GM19438 (cell line): ENCODE data around the gene IFI27L1.

Experiments used
- ATAC-seq: cut with Tn5 transposase; IDR thresholded peaks from one replicate; pipeline ENCODE4 v1.9.1; 2021; ENCODE audit warnings: low read depth; ENCODE audit not compliant: unreplicated experiment

IFI27L1 gene

DNA sequence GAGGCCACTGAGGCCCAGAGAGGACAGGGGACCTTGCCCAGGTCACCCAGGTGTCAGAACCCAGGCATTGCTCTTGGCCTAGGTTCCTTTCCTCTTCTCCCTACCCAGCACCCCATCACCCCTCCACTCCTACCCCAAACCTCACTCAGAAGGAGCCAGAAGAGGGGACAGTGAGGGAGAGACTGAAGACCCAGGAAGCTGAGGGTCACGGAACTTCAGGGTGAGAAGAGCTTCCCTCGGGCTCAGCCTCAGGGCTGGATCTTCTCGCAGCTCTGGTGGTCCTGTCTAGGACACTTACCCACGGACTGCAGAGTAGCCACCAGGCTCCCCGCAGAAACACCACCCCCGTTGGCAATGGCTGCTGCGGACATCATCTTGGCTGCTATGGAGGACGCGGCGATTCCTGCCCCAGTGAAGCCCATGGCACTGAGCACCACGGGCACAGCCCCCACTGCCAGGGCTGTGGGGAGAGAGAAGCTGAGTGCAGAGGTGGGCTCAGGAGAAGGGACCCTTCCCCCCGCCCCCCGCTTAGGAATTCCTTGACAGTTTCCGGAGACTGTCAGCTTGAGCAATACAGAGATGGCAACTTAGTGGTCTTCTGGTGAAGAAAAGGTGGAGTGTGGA, 47.2 kb downstream of the IFI27L1 start:
- ATAC-seq = no peak

DNA sequence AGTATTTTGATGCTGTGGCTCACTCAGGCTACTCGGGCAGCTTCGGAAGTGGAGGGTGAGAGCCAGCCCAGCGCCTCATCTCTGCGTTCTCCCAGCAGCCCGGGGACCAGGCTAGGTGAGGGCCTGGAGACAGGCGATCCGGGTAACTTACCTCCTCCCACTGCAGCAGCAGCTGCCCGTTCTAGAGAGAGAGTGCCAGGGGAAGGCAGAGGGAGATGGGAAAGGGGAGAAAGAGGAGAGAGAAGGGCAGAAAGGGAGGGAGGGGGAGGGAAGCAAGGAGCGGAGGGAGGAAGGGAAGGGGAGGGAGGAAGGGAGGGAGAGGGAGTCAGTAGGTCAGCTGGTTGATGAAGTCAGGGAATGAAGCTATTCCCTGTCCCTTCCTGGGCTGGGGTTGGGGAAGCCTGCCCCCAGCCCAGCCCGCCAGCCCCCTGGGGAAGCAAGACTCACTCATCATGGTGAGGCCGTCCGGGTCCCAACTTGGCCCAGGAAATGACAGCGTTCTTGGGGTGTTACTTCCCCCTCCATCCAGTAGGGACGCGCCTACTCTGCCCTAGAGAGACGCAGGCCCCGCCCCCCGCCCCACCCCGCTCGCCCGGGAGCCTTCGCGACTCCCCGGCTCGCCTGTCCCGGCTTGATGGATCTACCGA, 48.1 kb downstream of the IFI27L1 start, which contains the start of gene IFI27L2:
Gene IFI27L2 (minus strand): TSS at position 494 of the 647 bp plus-strand sequence. CDS start 40 bp downstream, at position 454.
- peak; percentile 93 for ATAC-seq

DNA sequence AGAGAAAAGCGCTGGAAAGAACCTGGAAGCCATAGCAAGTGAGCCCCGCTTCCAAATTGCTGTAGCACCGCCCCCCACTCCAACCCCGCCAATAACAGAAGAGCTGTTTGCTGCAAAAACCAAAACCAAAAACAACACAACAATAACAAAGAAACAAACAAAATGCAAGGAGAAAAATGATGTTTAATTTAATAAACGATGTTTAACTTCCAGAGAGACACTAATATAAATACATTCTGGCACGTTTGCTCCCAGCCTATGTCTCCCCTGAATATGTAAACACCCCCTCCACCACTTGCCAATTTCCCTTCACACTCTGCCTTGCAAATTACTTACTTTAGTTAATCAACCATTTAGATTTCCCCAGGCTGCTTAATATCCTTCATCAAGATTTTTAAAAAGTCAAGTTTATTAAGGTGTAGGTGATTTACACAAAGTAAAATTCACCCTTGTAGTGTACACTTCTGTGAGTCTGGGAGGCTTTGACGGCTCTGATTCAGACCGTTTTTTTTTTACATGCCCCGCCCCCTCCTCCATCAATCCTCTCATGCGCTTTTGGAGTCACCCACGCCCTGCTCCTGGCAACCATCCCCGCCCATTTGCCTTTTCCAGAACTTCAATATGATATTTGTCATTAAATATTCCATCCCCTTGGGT, 48.8 kb downstream of the IFI27L1 start:
- no peak for ATAC-seq

DNA sequence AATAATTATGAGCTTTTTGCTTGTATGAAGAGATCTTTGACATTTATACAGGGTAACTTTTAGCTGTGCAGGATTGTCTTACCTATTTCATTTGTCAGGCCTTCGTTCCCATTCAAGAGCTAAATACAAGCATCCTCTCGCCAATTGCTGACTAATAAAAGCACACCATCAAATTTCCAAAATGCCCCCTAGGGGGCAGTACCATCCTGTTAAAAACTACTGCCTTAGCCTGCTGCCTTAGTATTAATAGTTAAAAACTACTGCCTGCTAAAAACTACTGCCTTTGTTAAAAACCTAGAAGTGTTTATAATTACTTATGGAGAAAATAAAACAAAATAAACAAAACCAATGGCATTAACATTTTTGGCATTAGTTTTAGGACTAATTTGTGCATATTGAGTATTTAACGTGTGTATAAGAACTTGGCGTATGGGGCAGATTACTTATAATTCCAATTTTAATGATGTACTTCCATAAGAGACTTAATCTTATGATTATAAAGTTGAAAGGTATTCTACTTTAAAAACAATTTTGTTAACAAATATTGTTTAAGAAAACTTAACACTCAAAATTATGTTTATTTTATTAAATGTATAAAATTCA, 51.3 kb downstream of the IFI27L1 start:
- ATAC-seq = no peak

DNA sequence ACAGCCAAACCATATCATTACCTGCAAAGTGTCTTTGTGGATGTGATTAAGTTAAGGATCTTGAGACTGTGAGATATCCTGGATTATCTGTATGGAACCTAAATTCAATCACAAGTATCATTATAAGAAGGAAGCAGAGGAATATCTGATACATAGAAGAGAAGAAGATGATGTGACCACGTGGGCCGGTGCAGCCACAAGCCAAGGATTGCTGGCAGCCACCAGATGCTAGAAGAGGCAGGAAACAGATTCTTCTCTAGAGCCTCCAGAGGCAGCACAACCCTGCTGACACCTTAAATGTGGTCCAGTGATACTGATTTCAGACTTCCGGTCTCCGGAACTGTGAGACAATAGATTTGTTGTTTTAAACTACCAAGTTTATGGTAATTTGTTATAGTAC, 54.4 kb downstream of the IFI27L1 start:
- ATAC-seq = no peak

DNA sequence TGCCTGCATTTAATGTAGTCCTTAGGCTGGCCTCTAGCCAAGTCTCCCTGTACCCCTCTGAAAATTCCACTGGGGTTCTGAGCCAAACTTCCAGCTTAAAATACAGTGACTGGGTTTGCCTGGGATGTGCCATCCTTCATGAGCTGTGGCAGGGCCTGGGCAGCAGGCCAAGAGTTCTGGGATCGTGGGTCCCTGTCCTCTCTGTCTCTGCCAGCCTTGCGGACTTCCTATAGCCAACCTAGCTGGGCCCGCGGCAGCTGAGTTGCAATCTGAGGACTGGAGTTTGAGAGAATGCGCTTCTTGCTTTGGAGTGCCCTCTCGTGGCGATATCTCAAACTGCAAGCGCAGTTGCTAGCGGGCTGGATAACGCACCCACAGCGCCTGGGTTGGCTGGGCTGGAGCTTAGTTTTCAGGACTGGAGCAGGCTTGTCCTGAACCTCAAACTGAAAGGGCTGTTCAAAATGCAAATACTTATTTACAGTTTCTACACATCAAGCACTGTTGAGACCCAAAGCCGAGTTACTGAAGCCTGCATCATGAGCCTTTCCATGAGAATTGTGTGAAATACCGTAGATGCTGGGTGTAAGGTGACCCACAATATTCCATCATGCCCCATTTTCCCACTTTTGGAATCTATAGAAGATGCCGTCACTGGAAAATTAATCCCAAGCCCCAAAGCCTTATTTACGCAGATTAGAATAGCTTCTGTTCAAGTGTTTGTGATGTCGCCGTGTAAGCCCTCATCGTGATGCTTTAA, 55.6 kb downstream of the IFI27L1 start:
- peak; percentile 70 for ATAC-seq

DNA sequence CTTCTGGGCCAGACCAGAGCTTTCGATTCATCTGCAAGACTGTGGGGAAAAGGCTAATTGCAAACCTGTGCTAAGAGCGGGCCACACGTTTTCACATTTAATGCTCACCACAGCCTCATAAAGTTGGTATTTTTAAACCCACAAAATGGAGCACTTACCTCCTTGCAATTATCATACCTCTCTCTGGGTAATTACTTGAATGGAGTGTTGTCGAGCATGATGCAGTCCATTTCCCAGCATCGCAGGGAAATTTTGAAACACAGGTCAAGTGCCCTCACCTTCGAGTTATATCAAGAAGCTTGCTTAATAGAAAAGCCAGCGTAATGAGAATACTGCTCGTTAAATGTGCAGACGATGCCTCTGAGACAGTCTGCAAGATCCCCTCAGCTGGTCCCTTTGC, 57.1 kb downstream of the IFI27L1 start:
- ATAC-seq = no peak

DNA sequence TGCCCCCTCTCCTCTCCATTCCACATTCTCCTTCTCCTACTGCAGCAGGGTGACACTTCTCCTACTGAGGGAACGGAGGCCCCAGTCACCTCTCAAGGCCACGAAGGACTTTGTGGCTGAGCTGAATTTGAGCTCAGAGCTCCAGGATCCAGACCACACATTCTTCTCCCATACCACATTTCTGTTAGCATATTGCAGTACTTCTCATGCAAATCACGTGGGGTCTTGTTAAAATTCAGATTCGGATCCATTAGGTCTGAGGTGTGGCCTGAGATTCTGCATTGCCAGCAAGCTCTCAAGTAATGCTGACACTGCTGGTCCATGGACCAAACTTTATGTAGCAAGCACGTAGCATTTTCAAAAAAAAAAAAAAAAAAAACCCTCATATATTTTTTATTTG, 57.9 kb downstream of the IFI27L1 start:
- no peak for ATAC-seq

DNA sequence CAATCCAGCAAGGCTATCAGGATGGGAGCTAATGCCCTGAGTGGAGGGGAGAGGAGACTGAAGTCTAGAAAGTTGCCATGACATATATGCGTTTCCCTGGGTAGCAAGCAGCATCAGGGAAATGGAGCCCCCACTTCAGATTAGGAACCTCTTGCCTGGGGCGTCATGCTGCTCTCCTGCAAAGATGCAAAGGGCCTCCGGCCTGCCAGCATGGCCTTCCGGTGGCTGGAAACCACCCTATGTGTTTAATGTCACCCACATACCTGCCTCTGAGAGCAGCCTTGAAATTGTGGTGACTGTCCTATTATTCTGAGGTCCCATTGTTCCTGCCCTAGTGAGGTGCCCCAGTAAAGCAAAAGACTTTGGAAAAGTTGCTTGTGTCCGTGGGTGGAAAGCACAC, 58.3 kb downstream of the IFI27L1 start:
- no peak for ATAC-seq

DNA sequence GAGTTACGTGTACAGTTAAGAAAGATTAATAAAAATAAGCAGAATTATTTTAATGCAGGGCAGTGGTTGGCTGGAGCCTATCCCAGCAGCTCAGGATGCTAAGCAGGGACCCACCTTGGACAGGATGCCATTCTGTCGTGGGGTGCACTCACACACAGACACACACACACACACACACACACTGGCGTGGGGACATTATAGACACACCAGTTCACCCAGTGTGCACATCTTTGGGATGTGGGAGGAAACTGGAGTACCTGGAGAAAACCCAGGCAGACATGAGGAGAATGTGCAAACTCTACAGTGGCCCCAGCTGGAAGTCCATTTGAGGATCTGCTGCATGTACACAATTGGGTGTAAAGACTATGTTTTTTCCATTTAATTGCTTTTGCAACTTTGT, 61.1 kb downstream of the IFI27L1 start:
- ATAC-seq = no peak

DNA sequence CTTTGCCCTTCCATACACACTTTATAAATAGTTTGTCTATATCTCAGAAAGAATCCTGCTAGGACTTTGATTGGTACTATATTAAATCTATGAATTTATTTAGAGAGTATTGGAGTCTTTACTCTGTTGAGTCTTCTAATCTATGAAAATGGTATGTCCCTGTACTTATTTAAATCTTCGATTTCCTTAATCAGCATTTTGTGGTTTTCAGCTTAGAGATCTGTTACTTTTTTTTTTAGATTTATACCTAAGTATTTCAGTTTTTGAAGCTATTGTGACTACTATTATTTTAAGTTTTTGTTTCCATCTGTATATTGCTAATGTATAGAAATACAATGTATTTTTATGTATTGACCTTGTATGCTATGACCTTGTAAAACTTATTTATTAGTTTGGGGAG, 61.7 kb downstream of the IFI27L1 start:
- no peak for ATAC-seq

DNA sequence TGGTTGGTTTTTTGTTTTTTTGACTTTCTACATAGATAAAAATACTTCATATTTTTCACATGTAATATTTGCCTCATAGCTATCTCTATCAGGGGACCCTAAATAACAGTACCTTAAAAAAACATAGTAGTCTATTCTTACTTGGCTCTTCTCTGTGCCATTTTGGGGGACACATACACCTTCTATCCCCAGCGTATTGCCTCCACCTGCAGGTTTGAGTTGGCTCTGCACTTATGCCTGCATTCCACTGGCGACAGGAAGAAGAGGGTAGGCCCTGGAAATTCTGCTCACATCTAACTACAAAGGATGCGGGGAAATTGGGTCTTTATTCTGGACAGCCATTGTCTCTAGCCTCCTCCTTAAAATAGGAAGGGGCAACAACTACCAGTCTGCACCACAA, 62.1 kb downstream of the IFI27L1 start:
- no peak for ATAC-seq

DNA sequence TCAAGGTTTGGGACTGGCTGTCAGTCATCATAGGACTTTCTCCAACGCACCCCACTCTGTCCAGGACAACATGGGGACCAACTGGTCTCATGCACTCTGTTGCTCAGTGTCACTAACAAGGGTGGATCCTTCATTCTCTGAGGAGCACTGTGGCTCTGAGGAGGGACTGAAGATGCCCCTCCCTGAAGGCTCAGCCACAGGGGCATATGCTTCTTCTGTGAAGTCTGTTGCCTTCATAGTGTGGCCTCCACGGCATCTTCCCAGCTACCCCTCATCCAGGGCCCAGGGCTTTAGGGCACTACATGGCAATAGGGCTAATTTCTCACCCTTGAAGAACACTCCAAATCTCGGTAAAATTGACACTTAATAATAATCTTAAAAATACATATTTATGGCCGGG, 62.6 kb downstream of the IFI27L1 start:
- no peak for ATAC-seq

DNA sequence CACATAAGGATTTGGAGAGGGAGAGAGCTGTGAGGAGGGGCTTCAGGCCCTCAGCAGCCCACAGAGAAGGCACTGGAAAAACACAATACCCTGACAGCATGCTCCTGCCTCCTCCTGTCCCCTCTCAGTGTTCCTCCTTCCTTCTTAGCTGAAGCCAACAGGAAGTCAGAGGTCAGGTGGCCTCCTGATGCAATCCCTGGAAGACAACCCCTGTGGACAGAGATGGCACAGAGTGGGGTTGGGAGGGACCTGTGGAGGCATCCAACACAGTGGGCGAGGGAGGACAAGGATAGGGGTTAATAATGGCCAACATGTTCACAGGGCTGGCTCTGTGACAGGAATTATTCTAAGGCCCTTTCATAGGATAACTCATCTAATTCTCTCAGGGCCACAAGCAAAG, 63.7 kb downstream of the IFI27L1 start:
- ATAC-seq = no peak

DNA sequence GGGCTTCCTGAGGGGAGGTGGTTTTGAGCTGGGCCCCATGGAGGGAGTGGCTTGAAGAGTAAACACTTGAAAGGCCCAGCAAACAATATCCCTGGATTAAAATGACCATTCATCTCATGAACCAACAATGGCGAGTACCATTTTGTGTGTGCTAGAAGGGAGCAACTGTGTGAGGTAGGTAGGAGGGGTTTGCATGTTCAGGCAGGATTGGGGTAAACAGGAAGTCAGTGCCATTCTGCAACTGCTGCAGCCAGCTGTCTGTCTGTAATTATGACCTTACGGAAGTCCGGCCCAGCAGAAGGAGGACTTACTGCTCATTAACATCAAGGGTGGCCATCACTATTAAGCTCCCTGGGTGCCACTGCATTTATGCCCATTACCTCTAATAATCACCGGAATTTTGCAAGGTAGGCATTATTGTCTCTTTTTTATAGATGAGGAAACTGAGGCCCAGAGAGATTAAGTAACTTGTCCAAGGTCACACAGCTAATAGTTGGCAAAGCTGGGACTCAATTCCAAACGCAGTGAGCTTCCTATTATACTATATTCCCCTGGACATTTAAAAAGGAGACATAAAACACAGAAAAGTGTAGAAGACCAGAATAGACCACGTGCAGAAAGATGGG, 64.9 kb downstream of the IFI27L1 start:
- ATAC-seq = no peak
